Measurements from ENCODE around the gene TMEFF2.

- TF ChIP-seq CTCF (IDR thresholded peaks at IDR 0.05) (no peak), POLR2AphosphoS5 (IDR thresholded peaks at IDR 0.05) (no peak), EP300 (IDR thresholded peaks at IDR 0.05) (no peak), POLR2A (IDR thresholded peaks at IDR 0.05) (no peak)
These were observed 20.6 kb upstream of the TMEFF2 start for GRCh38 chr2:192215096-192215877.

Measured in upper lobe of left lung (tissue), 4 donors.